Inferior parietal cortex (tissue), 1 donor: ENCODE results near the gene SLC38A9.
"Not testable (repeated sequence)": the region's sequence is repeated elsewhere in the genome, so short reads cannot be mapped to it uniquely, and the experiment has no call there.

Source experiments
- DNase-seq: peaks from one replicate; pipeline ENCODE4 v3.0.0-alpha.2; 2016; ENCODE audit errors: extremely low spot score

Gene SLC38A9

DNA sequence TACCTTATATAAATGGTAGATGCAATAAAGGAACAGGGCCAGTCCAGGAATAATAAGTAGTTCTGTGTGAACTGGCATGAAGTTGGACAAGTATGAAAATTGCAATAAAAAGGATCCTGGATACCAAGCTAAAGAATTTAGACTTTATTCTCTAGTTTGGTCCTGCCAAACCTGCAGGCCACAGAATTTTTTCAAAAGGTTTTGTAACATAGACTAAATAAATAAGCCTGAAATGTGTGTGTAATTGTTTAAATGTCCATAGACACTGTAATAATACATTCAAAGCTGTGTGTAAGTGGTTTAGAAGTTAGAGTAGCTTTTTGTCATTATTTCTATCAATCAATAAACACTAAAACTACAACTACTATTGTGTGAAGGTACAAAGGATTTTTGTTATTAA lies 101.6 kb downstream of the SLC38A9 start:
- no peak for DNase-seq

GRCh38 chr5:55609413-55609812 lies 102.7 kb downstream of the SLC38A9 start:
- no peak for DNase-seq

GRCh38 chr5:55608595-55609349 lies 103.4 kb downstream of the SLC38A9 start:
- no peak for DNase-seq

GRCh38 chr5:55607309-55607708 lies 104.8 kb downstream of the SLC38A9 start:
- DNase-seq: not testable (repeated sequence)

DNA sequence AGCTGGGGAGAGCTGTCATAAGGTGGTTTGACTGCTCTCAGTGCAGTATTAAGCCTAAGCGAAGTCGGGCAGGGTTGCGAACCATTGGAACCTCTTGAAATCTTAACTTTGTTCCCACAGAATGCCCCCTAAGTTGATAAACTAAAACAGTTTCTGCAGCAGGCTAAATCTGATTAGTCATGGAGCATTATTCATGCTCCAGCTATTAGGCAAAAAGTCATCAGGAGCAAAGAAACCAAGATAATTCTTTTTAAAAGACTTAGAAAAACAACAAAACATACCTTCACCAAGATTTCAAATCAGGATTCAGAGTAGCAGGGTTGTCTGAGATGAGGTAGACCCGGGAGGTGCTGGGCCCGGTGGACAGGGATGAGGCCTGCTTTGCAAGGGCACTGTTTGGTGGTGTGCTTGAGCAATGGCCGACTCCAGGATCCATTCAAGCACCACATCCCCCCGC lies 107.5 kb downstream of the SLC38A9 start:
- DNase-seq: no peak

DNA sequence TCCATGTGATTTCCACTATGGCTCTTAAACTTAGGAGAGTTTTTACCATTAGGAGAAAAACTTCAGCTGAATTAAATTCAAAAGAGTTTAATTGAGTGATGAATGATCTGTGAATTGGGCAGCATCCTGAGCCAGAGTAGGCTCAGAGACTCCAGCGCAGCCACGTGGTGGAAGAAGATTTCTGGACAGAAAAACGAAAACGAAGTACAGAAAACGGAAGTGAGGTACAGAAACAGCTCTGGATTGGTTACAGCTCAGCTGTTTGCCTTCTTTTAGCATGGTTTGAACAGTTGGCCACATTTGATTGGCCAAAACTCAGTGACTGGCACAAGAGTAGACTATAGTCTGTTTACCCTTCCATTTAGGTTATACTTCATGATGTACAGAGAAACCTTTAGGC lies 108.2 kb downstream of the SLC38A9 start:
- peak; percentile 74 for DNase-seq

- no peak for DNase-seq
Observed at GRCh38 chr5:55601628-55602027, 110.5 kb downstream of the SLC38A9 start.

DNA sequence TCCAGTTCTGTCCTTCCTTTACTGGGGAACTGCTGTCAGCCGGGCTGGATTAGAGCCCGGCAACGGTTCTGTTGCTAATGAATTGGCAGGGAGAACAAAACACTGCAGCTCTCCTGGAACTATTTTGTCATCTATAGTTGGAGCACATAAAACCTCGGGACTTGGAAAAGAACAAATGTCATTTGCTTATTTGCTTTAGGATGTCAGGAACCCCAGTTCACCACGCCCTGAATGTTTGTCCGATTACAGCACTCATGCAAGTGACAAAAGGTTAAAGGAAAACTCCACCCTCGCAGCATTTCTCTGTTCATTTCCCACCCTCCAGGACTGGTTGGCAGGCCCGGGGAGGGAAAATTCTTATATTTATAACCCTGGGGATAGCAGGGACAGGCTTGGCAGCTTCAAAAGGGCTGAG lies 110.9 kb downstream of the SLC38A9 start:
- DNase-seq: peak; percentile 72

GRCh38 chr5:55600497-55601203 lies 111.5 kb downstream of the SLC38A9 start:
- peak; percentile 40 for DNase-seq

DNA sequence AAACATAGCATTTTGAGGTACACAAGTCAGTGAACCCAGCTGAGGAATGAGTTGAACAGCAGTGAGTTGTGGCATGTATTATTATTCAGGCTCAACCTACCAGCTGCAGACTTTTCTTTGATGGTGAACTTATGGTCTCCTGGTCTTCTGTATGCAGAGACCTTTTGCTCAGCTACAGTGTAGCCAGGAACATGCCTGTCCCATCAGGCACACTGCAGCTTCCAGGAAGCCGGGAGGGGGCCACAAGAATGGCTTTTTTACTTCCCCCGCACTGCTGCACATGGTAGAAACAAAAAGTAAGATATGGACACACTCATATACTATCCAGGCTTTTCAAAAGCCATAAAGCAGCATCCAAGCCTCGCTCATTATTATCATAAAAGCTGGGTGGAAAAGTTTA lies 112.0 kb downstream of the SLC38A9 start:
- DNase-seq: no peak

GRCh38 chr5:55599148-55600050 lies 112.7 kb downstream of the SLC38A9 start:
- DNase-seq: no peak

- no peak for DNase-seq
Observed at GRCh38 chr5:55597014-55597981, 114.8 kb downstream of the SLC38A9 start.

GRCh38 chr5:55594671-55595070 lies 117.5 kb downstream of the SLC38A9 start:
- DNase-seq: no peak

- DNase-seq: no peak
Observed at GRCh38 chr5:55593115-55593472, 119.0 kb downstream of the SLC38A9 start.

DNA sequence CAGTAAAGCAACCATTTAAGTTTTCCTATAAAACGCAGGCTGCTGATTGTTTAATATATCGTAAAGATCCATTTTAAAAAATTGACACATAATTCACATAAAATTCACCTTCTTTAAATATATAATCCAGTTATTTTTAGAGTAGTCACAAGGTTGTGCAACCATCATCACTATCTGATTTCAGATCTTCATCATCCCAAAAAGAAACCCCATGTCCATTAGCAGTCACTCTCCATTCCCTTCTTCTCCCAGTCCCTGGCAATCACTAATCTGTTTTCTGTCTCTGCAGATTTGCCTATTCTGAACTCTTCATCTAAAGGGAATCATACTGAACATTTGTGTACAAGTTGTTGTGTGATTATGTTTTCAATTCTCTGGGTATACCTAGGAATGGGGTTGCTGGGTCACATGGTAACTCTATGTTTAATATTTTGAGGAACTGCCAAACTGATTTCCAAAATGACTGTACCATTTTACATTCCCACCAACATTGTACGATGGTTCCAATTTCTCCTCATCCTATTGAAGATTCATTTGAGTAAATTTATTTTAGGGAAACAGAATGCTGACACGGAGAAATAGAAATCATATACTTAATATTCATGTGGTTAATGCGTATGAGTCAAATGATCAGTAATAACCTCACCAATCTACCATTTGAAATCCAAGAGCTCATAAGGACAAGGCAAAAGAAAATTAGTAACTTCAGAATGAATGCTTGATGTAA lies 119.6 kb downstream of the SLC38A9 start:
- no peak for DNase-seq

DNA sequence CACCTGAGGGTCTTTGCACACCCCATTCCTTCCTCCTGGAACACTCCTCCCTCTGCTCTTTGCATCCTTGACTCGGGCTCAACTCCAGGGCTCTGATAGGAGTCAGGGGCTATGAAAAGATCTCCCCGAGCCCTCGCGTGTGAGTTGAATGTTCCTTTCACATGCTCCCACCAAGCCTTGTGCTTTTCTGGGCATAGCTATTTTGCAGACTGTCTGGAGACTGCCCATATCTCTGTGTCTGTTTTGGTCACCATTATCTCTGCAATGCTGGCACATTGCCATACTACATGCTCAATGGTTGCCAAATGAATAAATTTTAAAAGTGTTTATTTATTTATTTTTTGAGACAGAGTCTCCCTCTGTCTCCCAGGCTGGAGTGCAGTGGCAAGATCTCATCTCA lies 120.4 kb downstream of the SLC38A9 start:
- no peak for DNase-seq

GRCh38 chr5:55585206-55585610 lies 126.9 kb downstream of the SLC38A9 start:
- no peak for DNase-seq

- no peak for DNase-seq
Observed at GRCh38 chr5:55584398-55585205, 127.5 kb downstream of the SLC38A9 start.

DNA sequence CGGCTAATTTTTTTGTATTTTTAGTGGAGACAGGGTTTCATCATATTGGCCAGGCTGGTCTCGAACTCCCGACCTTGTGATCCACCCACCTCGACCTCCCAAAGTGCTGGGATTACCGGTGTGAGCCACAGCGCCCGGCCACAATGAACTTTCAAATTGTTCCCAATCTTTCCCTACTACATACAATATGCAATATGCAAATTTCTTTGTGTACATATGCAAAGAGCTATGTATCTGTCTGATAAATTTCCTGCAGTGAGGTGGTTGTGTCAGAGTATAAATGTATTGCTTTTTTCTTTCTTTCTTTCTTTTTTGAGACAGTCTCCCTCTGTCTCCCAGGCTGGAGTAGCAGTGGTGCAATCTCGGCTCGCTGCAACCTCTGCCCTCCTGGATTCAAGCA lies 128.5 kb downstream of the SLC38A9 start:
- DNase-seq: no peak

DNA sequence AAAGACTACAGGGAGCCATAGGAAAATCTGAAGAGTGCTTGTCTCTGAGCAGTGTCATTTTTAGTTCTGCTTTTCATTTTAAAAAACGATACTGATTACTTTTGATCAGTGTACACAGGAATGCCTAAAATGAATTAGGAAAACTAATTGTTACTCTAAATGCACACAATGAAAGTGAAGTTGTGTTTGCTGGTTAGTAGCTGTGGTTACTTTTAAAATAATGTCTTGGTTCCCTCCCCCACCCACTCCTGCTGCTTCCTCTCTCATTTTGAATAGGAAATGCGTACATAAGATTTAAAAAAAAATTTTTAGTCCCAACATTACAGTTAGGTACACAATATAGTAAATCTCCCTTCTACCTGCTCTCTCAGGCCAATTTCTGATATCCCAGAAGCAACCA lies 129.9 kb downstream of the SLC38A9 start:
- DNase-seq: no peak
